HFFc6 (cell line): Measurements from ENCODE around the gene PHF21A. TPM values are rescaled to one million over a fixed set of nuclear protein-coding genes. Genes with fewer than 3 reads are reported as not detected.

Experiments used
- DNase-seq: peaks from one replicate; pipeline ENCODE4 v3.0.0-alpha.2; 2018
- H3K27ac Mint-ChIP-seq: 2 replicates; pipeline ENCODE4 v1.8.0; 2020; ENCODE audit warnings: mild to moderate bottlenecking, mixed read lengths
- H3K27me3 Mint-ChIP-seq: 2 replicates; pipeline ENCODE4 v1.8.0; 2021; ENCODE audit warnings: mild to moderate bottlenecking, moderate library complexity, mixed read lengths; ENCODE audit not compliant: insufficient read depth
- H3K36me3 Mint-ChIP-seq: 2 replicates; pipeline ENCODE4 v1.8.0; 2021; ENCODE audit warnings: low read depth, mixed read lengths
- H3K4me1 Mint-ChIP-seq: 2 replicates; pipeline ENCODE4 v1.8.0; 2020; ENCODE audit warnings: low read depth, mixed read lengths
- H3K4me3 Mint-ChIP-seq: 2 replicates; pipeline ENCODE4 v1.8.0; 2020; ENCODE audit warnings: mild to moderate bottlenecking, moderate library complexity, mixed read lengths
- H3K9me3 Mint-ChIP-seq: 2 replicates; pipeline ENCODE4 v1.8.0; 2020; ENCODE audit warnings: mild to moderate bottlenecking, mixed read lengths
- CTCF ChIP-seq: fragments of 200-600 bp; sonication (generic); IDR thresholded peaks from 2 replicates; pipeline ENCODE4 v1.5.0; 2021; ENCODE audit warnings: antibody characterized with exemption, mild to moderate bottlenecking
- total RNA-seq, 6 experiments: library from RNA; stranded (reverse); fragmentation: NEBNext Ultra II Directional; extraction: Animal tissue kit (Norgen Biotek cat#: 25700); gene quantifications; 2 replicates in 1 of 6; 3 replicates in 5 of 6; pipeline ENCODE4 v1.2.3, GENCODE V29; 2021

Gene PHF21A
- total RNA-seq, 6 experiments from 2014 or later, result 25.5 to 32.4 (median 26.2) TPM

DNA sequence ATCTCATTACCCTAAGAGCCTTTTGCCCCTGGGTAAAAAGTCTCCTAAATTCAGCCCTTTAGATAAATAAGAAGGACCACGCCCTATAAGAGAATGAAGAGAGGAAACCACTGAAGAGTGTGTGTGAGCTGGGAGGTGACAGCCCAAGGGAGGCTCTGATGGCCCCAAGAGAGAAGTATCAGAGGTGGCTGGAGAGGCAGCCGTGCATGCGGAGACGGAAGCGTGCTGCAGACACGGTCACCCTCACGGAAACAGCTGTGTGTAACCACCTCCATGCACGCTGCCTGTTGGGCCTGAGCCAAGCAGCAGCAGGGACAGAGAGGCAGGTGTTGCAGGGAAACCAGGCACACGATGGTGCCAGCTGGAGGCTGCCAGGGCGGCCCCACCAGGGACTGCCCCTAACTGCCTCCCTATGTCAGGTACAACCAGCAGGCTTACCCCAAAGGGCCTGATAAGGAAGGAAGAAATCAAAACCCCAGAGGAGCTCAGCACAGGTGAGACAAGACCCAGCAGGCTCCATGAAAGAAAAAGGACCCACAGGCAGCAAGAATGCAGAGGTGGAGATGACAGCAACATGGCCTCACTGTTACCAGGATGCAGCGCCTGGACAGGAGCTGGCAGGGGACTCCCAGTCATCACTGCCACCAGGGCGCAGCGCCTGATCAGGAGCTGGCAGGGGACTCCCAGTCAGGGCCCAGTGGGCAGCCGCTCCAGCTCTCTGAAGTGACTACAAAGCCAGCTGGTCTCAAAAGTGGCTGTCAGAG is 191.0 kb downstream of the PHF21A start:
- DNase-seq, result no peak
- no peak for TF ChIP-seq CTCF
- peaks cover 10% of the 10 kb centered on the region for H3K36me3 Mint-ChIP-seq
- no peak overlapping the region for H3K4me3 Mint-ChIP-seq
- H3K9me3 Mint-ChIP-seq, result no peaks in the 10 kb centered on the region
- peaks cover 15% of the 10 kb centered on the region for H3K4me1 Mint-ChIP-seq
- H3K27ac Mint-ChIP-seq, result peak overlapping the region; percentile 40
- H3K27me3 Mint-ChIP-seq, result peaks cover 16% of the 10 kb centered on the region; the same call in 1 of the 2 replicates

DNA sequence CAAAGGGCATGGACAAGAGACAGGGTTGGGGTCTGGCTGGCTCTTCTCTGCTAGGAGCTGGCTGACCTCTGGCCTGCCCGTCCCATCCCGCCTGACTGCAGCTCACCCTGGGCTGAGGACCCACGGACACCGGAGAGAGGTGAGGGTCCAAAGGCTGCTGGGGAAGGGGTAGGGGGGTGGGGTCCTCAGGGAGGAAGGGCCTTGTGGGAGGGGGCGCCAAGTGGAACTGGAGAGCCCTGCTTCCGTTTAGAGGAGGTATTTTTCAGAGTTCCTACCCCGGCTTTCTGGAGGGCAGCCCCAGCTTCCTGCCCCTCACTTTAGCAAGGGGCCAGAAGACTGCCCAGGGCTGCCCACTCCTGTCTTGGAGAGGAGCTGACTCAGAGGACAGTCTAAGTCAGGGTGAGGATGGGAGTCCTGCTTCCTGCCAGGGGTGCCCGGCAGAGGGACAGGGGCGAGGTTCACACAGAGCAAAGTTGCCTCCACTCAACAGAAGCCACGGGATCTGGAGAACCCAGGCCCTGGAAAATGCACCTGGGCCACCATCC is 191.7 kb downstream of the PHF21A start:
- no peak for TF ChIP-seq CTCF
- no peak for DNase-seq
- peaks cover 15% of the 10 kb centered on the region for H3K4me1 Mint-ChIP-seq
- peaks cover 10% of the 10 kb centered on the region for H3K36me3 Mint-ChIP-seq
- peak overlapping the region; percentile 40 for H3K27ac Mint-ChIP-seq
- no peaks in the 10 kb centered on the region for H3K9me3 Mint-ChIP-seq
- peaks cover 16% of the 10 kb centered on the region; the same call in 1 of the 2 replicates for H3K27me3 Mint-ChIP-seq
- H3K4me3 Mint-ChIP-seq, result no peak overlapping the region

DNA sequence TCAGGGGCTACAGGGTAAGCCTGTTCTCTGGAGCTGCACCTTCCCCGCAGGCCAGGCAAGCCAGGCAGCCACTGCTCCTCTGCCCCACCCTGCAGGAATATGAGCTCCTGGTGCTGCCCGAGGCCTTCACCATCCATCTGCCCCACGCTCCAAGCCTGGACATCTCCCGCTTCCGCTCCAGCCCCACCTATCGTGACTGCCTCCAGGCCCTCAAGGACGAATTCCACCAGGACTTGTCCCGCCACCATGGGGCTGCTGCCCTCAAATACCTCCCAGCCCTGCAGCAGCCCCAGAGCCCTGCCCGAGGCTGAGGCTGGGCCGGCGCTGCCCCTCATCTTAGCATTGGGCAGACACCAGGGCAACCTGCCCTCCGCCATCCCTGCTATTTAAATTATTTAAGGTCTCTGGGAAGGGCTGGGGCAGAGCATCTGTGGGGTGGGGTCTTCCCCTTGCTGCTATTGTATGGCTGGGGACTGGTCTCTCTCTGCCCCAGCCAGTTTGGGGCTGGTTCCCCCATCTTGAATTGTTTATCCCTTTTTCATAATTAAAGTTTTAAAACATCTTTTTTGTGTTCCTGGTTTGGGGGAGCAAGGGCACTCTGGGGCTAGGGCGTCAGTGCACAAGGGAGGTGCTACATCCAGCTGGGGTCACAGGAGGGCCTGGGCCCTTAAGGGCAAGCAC is 192.6 kb downstream of the PHF21A start:
- Mint-ChIP-seq H3K27me3 (peaks cover 20% of the 10 kb centered on the region), H3K9me3 (no peaks in the 10 kb centered on the region), H3K4me1 (peaks cover 15% of the 10 kb centered on the region), H3K27ac (no peak overlapping the region), H3K4me3 (no peak overlapping the region), H3K36me3 (peaks cover 9% of the 10 kb centered on the region)
- DNase-seq, result no peak
- TF ChIP-seq CTCF, result no peak

GRCh38 chr11:45927684-45928413 is 193.4 kb downstream of the PHF21A start:
- Mint-ChIP-seq H3K4me1 (peaks cover 10% of the 10 kb centered on the region), H3K4me3 (no peak overlapping the region), H3K27ac (no peak overlapping the region), H3K27me3 (peaks cover 23% of the 10 kb centered on the region), H3K9me3 (no peaks in the 10 kb centered on the region), H3K36me3 (peaks cover 4% of the 10 kb centered on the region)
- DNase-seq, result no peak
- no peak for TF ChIP-seq CTCF

DNA sequence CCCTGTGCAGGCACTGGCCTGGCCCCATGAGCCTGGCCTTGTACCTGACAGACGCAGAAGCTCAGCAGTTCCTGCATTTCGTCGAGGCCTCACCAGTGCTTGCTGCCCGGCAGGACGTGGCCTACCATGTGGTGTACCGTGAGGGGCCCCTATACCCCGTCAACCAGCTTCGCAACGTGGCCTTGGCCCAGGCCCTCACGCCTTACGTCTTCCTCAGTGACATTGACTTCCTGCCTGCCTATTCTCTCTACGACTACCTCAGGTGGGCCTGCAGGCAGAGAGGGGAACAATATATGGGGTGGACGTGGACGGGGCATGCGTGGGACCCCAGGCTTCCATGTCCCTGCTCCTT is 193.9 kb downstream of the PHF21A start:
- no peak for TF ChIP-seq CTCF
- peaks cover 23% of the 10 kb centered on the region for H3K27me3 Mint-ChIP-seq
- H3K27ac Mint-ChIP-seq, result no peak overlapping the region
- no peak overlapping the region for H3K4me3 Mint-ChIP-seq
- H3K4me1 Mint-ChIP-seq, result peaks cover 9% of the 10 kb centered on the region
- no peak for DNase-seq
- peaks cover 4% of the 10 kb centered on the region for H3K36me3 Mint-ChIP-seq
- no peaks in the 10 kb centered on the region for H3K9me3 Mint-ChIP-seq
